ENCODE measurements around the gene EZR. TPM values are rescaled to one million over a fixed set of nuclear protein-coding genes. Genes with fewer than 3 reads are reported as not detected.

EZR gene
- total RNA-seq, 1 donor = 89.4 TPM

DNA sequence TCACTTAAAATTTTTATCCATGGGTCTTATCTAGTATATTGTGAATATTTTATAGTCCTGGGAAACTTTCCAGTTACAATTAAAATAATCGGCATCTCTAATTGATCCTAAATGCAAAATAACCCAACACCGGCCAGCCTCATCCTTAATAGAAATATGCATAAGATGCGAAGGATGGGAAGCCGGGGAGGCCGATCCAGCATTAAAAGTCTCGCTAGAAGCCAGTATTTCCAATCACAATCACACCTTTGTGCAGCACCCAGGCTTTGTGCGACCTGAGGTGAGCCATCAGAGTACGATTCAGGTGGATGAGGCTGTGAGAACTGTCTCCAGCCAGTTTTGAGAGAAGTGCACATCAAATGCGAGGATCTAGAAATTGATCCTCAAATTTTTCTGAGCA lies 65.4 kb downstream of the EZR start:
- DNase-seq (ENCODE audit: insufficient read length, low spot score, missing footprints) = no peak
- Histone ChIP-seq H3K4me3 (ENCODE audit: insufficient read depth, low read length) (no peak overlapping the region), H2AFZ (ENCODE audit: low read length) (no peak overlapping the region), H3K9me3 (ENCODE audit: low read depth, low read length) (no peaks in the 10 kb centered on the region), H3K4me2 (ENCODE audit: insufficient read depth, low read length) (no peak overlapping the region), H4K20me1 (ENCODE audit: insufficient read depth, low read length) (no peaks in the 10 kb centered on the region), H3K27me3 (ENCODE audit: insufficient read depth, low read length) (no peaks in the 10 kb centered on the region), H3K4me1 (ENCODE audit: insufficient read depth, low read length) (no peaks in the 10 kb centered on the region), H3K27ac (ENCODE audit: low read depth, low read length) (no peak overlapping the region), H3K36me3 (ENCODE audit: insufficient read depth, low read length) (no peaks in the 10 kb centered on the region), H3K79me2 (ENCODE audit: insufficient read depth, low read length) (no peaks in the 10 kb centered on the region)
- TF ChIP-seq, protein P1, sequence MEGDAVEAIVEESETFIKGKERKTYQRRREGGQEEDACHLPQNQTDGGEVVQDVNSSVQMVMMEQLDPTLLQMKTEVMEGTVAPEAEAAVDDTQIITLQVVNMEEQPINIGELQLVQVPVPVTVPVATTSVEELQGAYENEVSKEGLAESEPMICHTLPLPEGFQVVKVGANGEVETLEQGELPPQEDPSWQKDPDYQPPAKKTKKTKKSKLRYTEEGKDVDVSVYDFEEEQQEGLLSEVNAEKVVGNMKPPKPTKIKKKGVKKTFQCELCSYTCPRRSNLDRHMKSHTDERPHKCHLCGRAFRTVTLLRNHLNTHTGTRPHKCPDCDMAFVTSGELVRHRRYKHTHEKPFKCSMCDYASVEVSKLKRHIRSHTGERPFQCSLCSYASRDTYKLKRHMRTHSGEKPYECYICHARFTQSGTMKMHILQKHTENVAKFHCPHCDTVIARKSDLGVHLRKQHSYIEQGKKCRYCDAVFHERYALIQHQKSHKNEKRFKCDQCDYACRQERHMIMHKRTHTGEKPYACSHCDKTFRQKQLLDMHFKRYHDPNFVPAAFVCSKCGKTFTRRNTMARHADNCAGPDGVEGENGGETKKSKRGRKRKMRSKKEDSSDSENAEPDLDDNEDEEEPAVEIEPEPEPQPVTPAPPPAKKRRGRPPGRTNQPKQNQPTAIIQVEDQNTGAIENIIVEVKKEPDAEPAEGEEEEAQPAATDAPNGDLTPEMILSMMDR (IDR thresholded peaks at IDR 0.05; ENCODE audit: extremely low read depth, low read depth, low read length) = no peak

- Histone ChIP-seq H3K36me3 (ENCODE audit: insufficient read depth, low read length) (no peaks in the 10 kb centered on the region), H3K79me2 (ENCODE audit: insufficient read depth, low read length) (no peaks in the 10 kb centered on the region), H3K27ac (ENCODE audit: low read depth, low read length) (no peak overlapping the region), H4K20me1 (ENCODE audit: insufficient read depth, low read length) (no peaks in the 10 kb centered on the region), H3K4me3 (ENCODE audit: insufficient read depth, low read length) (no peak overlapping the region), H2AFZ (ENCODE audit: low read length) (no peak overlapping the region), H3K4me1 (ENCODE audit: insufficient read depth, low read length) (no peaks in the 10 kb centered on the region), H3K9me3 (ENCODE audit: low read depth, low read length) (no peaks in the 10 kb centered on the region), H3K4me2 (ENCODE audit: insufficient read depth, low read length) (no peak overlapping the region), H3K27me3 (ENCODE audit: insufficient read depth, low read length) (no peaks in the 10 kb centered on the region)
- DNase-seq (ENCODE audit: insufficient read length, low spot score, missing footprints) = no peak
- TF ChIP-seq, protein P1 (IDR thresholded peaks at IDR 0.05; ENCODE audit: extremely low read depth, low read depth, low read length) = no peak
These were observed 66.6 kb downstream of the EZR start for GRCh38 chr6:158752613-158753012.

DNA sequence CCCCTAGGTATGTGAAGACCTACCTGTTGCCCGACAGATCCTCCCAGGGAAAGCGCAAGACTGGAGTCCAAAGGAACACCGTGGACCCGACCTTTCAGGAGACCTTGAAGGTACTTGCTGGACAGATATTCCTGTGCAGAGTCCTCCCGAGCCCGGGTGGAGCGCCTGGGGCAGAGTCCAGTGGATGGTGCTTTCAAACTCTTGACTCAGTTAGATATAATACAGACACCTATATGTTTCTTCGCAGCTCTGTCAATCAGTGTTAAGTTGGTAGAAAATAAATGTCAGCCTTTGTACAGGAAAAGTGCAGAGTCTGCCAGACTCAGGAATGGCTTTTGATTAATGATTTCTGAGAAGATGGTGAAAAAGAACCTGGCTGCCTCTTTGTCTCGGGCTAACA lies 67.2 kb downstream of the EZR start:
- no peaks in the 10 kb centered on the region for H3K27me3 ChIP-seq (ENCODE audit: insufficient read depth, low read length)
- no peak overlapping the region for H3K4me3 ChIP-seq (ENCODE audit: insufficient read depth, low read length)
- H3K27ac ChIP-seq (ENCODE audit: low read depth, low read length) = no peak overlapping the region
- H3K4me2 ChIP-seq (ENCODE audit: insufficient read depth, low read length) = no peak overlapping the region
- H3K4me1 ChIP-seq (ENCODE audit: insufficient read depth, low read length) = no peaks in the 10 kb centered on the region
- H3K36me3 ChIP-seq (ENCODE audit: insufficient read depth, low read length) = no peaks in the 10 kb centered on the region
- no peak overlapping the region for H2AFZ ChIP-seq (ENCODE audit: low read length)
- H3K9me3 ChIP-seq (ENCODE audit: low read depth, low read length) = no peaks in the 10 kb centered on the region
- H4K20me1 ChIP-seq (ENCODE audit: insufficient read depth, low read length) = no peaks in the 10 kb centered on the region
- DNase-seq (ENCODE audit: insufficient read length, low spot score, missing footprints) = no peak
- no peaks in the 10 kb centered on the region for H3K79me2 ChIP-seq (ENCODE audit: insufficient read depth, low read length)
- TF ChIP-seq, protein P1 (IDR thresholded peaks at IDR 0.05; ENCODE audit: extremely low read depth, low read depth, low read length) = no peak

GRCh38 chr6:158751224-158751623 lies 67.9 kb downstream of the EZR start:
- Histone ChIP-seq H3K27ac (ENCODE audit: low read depth, low read length) (no peak overlapping the region), H3K4me2 (ENCODE audit: insufficient read depth, low read length) (no peak overlapping the region), H3K27me3 (ENCODE audit: insufficient read depth, low read length) (no peaks in the 10 kb centered on the region), H3K36me3 (ENCODE audit: insufficient read depth, low read length) (no peaks in the 10 kb centered on the region), H2AFZ (ENCODE audit: low read length) (no peak overlapping the region), H3K79me2 (ENCODE audit: insufficient read depth, low read length) (no peaks in the 10 kb centered on the region), H4K20me1 (ENCODE audit: insufficient read depth, low read length) (no peaks in the 10 kb centered on the region), H3K4me1 (ENCODE audit: insufficient read depth, low read length) (no peaks in the 10 kb centered on the region), H3K9me3 (ENCODE audit: low read depth, low read length) (no peaks in the 10 kb centered on the region), H3K4me3 (ENCODE audit: insufficient read depth, low read length) (no peak overlapping the region)
- TF ChIP-seq, protein P1 (IDR thresholded peaks at IDR 0.05; ENCODE audit: extremely low read depth, low read depth, low read length) = no peak
- DNase-seq (ENCODE audit: insufficient read length, low spot score, missing footprints) = no peak
